HG02610 (cell line): ENCODE results near the gene PSMD13.
A peak's percentile ranks its signal among the peaks of the same experiment; 100 is the strongest.
"Not testable (repeated sequence)": the region's sequence is repeated elsewhere in the genome, so short reads cannot be mapped to it uniquely, and the experiment has no call there.

Experiments
- ATAC-seq: cut with Tn5 transposase; IDR thresholded peaks from one replicate; pipeline ENCODE4 v1.9.1; 2021; ENCODE audit warnings: mild to moderate bottlenecking, moderate library complexity; ENCODE audit not compliant: unreplicated experiment

Gene PSMD13

GRCh38 chr11:285894-286220, 49.1 kb downstream of the PSMD13 start:
- no peak for ATAC-seq

- ATAC-seq = not testable (repeated sequence)
These were observed 50.4 kb downstream of the PSMD13 start for GRCh38 chr11:286977-287820.

- no peak for ATAC-seq
These were observed 51.2 kb downstream of the PSMD13 start for GRCh38 chr11:287821-288477.

- ATAC-seq = peak; percentile 36
These were observed 52.0 kb downstream of the PSMD13 start, which contains the start of gene PGGHG for GRCh38 chr11:288478-289397. PGGHG (plus strand) TSS chr11:289126; CDS start chr11:289817, 691 bp downstream.

GRCh38 chr11:289398-289711, 52.6 kb downstream of the PSMD13 start:
- ATAC-seq = no peak

- no peak for ATAC-seq
These were observed 53.2 kb downstream of the PSMD13 start for GRCh38 chr11:289712-290620.

- no peak for ATAC-seq
These were observed 54.0 kb downstream of the PSMD13 start for GRCh38 chr11:290621-291231.

GRCh38 chr11:291281-292210, 54.8 kb downstream of the PSMD13 start:
- ATAC-seq = no peak

GRCh38 chr11:292211-293121, 55.7 kb downstream of the PSMD13 start:
- ATAC-seq = no peak

GRCh38 chr11:293271-293851, 56.6 kb downstream of the PSMD13 start:
- no peak for ATAC-seq

- no peak for ATAC-seq
These were observed 57.3 kb downstream of the PSMD13 start for GRCh38 chr11:293852-294661.

- no peak for ATAC-seq
These were observed 58.0 kb downstream of the PSMD13 start for GRCh38 chr11:294780-295179.

- ATAC-seq = no peak
These were observed 58.8 kb downstream of the PSMD13 start for GRCh38 chr11:295351-296170.

- ATAC-seq = no peak
These were observed 59.6 kb downstream of the PSMD13 start for GRCh38 chr11:296171-297050.

- ATAC-seq = no peak
These were observed 60.3 kb downstream of the PSMD13 start for GRCh38 chr11:297051-297585.
